ENCODE measurements around the gene SCG2. TPM values are rescaled to one million over a fixed set of nuclear protein-coding genes. Genes with fewer than 3 reads are reported as not detected.
A peak's percentile ranks its signal among the peaks of the same experiment; 100 is the strongest.

SCG2 gene
- total RNA-seq, 1 donor: 0.86 TPM

DNA sequence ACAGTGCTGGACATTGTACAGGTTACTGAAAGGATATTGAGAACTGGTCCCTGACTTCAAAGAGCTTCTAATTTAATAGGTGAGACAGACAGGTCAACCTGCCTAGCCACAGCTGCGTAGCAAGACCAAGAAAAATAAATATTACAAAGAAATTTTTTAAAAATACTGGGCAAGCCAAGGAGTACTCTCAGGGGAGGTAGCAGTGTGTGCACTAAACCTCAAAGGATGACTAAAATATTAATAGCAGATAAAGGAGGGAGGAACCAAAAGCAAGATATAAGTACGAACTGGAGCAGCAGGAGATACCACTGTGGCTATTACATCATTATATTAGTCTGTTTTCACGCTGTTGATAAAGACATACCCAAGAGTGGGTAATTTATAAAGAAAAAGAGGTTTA is 14.9 kb downstream of the SCG2 start:
- DNase-seq (ENCODE audit: low read depth): no peak
- no peak overlapping the region for H3K4me3 ChIP-seq (ENCODE audit: low read depth, low read length)
- TF ChIP-seq, protein P1, sequence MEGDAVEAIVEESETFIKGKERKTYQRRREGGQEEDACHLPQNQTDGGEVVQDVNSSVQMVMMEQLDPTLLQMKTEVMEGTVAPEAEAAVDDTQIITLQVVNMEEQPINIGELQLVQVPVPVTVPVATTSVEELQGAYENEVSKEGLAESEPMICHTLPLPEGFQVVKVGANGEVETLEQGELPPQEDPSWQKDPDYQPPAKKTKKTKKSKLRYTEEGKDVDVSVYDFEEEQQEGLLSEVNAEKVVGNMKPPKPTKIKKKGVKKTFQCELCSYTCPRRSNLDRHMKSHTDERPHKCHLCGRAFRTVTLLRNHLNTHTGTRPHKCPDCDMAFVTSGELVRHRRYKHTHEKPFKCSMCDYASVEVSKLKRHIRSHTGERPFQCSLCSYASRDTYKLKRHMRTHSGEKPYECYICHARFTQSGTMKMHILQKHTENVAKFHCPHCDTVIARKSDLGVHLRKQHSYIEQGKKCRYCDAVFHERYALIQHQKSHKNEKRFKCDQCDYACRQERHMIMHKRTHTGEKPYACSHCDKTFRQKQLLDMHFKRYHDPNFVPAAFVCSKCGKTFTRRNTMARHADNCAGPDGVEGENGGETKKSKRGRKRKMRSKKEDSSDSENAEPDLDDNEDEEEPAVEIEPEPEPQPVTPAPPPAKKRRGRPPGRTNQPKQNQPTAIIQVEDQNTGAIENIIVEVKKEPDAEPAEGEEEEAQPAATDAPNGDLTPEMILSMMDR (IDR thresholded peaks at IDR 0.05; ENCODE audit: insufficient read depth, low read depth, low read length): no peak

DNA sequence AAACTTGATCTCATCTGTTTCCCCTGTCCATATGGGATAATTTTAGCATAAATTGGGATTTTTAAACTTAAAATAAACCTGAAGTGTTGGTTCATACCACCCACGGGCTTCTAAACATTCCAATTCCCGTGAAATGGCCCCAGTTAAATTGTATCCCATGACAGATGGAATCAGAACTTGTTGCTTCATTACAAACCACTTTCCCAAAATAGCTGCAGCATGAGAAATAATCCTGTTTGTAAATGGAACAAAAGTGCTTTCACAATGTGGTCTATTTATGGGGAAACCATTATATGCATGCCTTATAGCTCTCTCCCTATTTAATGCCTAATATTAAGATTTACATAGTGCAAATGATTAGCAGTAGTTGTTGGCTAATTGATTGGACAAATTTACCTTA is 15.9 kb downstream of the SCG2 start:
- peak; percentile 91 for DNase-seq (ENCODE audit: low read depth)
- TF ChIP-seq, protein P1 (IDR thresholded peaks at IDR 0.05; ENCODE audit: insufficient read depth, low read depth, low read length): no peak
- H3K4me3 ChIP-seq (ENCODE audit: low read depth, low read length): no peak overlapping the region

DNA sequence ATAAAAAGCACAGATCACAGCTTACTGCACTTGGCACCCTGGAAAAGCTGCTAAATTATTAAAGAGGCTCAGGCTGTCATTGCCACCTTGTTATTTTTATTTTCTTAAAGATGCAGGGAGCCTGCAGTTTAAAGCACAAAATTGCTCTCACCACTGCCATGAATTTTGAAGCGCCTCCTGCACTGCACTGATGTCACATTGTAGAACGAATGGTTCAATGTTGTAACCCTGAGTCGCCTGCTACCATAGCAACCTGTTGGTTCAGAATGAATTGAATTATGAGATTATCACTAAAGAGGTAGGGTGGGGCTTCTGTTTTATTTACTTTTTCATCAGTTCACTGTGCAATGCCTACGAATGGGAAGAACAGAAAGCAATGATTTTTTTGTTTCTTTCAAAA is 16.5 kb downstream of the SCG2 start:
- H3K4me3 ChIP-seq (ENCODE audit: low read depth, low read length): no peak overlapping the region
- DNase-seq (ENCODE audit: low read depth): peak; percentile 38
- TF ChIP-seq, protein P1 (IDR thresholded peaks at IDR 0.05; ENCODE audit: insufficient read depth, low read depth, low read length): no peak

DNA sequence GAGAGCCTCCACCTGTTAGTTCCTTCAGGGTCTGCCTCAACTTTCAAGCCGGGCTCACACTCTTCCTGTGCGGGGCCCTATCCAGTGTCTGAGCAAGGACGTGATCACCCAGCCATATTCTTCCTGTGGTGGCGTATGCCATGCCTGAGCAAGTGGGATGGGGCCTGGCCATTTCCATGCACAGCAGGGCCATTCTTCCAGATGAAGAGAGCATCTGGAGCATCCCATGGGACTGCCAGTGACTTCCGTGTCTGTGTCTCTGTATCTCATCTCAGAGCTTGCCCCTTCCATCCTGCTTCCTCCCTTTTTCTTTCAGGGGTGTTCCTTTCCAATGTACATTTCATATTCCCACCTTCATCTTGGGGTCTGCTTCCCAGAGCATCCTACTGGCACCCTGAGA is 20.2 kb downstream of the SCG2 start:
- no peak overlapping the region for H3K4me3 ChIP-seq (ENCODE audit: low read depth, low read length)
- TF ChIP-seq, protein P1 (IDR thresholded peaks at IDR 0.05; ENCODE audit: insufficient read depth, low read depth, low read length): no peak
- DNase-seq (ENCODE audit: low read depth): no peak

DNA sequence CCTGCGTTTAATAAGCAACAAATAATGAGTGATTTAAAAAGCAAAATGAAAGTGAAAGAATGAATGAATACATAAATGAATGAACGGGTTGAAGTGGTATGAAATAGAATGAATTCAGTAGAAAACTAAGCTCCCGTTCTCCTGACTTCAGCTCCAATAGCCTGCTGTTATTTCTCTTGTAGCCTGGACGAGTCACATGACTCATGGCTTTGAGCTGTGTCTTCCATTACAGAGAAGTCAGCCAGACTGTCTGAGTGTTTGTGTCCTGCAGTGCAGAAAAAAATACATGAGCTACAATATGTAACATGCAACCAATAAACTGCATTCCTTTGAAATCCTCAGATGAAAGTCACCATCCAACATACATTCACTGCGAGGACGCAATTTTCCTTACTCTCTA is 21.2 kb downstream of the SCG2 start:
- peak; percentile 82 for DNase-seq (ENCODE audit: low read depth)
- H3K4me3 ChIP-seq (ENCODE audit: low read depth, low read length): no peak overlapping the region
- TF ChIP-seq, protein P1 (IDR thresholded peaks at IDR 0.05; ENCODE audit: insufficient read depth, low read depth, low read length): no peak

DNA sequence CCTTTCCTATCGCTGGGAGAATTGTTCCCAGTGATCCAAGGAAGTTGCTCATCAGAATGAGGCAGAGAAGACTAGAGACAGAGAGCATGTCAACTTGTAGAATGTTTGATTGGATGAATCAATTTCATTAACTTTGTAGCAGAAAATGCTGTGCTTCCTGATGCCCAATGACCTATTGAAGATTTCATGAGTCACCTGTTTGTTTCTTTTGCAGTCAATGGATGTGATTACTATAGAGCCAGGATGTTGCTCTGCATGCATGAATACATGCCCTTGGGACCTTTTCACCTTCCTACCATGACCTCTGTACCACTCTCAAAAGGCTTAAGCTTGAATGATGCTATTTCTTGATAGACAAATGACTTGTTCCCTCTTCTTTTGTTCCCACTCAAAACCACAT is 23.3 kb downstream of the SCG2 start:
- DNase-seq (ENCODE audit: low read depth): no peak
- H3K4me3 ChIP-seq (ENCODE audit: low read depth, low read length): no peak overlapping the region
- TF ChIP-seq, protein P1 (IDR thresholded peaks at IDR 0.05; ENCODE audit: insufficient read depth, low read depth, low read length): no peak

DNA sequence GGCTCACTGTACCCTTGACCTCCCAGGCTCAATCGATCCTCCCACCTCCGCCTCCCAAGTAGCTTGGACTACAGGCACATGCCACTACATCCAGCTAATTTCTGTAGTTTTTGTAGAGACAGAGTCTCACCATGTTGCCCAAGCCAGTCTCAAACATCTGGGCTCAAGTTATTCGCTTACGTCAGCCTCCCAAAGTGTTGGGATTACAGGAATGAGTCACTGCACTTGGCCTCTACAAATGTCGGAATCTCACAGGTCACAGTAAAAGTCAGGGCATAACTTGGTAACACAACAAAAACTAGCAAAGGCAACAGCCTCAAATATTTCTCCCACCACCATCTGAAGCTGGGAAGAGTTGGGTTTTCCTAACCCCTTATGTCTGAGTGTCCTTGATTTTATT is 25.3 kb downstream of the SCG2 start:
- TF ChIP-seq, protein P1 (IDR thresholded peaks at IDR 0.05; ENCODE audit: insufficient read depth, low read depth, low read length): no peak
- DNase-seq (ENCODE audit: low read depth): peak; percentile 99
- H3K4me3 ChIP-seq (ENCODE audit: low read depth, low read length): no peak overlapping the region

Data from fibroblast of villous mesenchyme (primary cell).